Spleen (tissue), 7 donors: ENCODE results near the gene SSH2.

Experiments used
- CTCF ChIP-seq, 11 experiments: fragments of 200-600 bp in 7 of 11; fragments of 450-650 bp in 4 of 11; sonication (generic) in 4 of 11; IDR thresholded peaks in 8 of 11; conservative IDR thresholded peaks in 3 of 11; 1 replicate in 7 of 11; 2 replicates in 4 of 11; pipeline versions ENCODE4 v1.4.0 to v1.8.0; 2016 to 2021; ENCODE audit warnings: antibody characterized with exemption in 11 of 11, inconsistent platforms in 4 of 11, mild to moderate bottlenecking in 1 of 11
- POLR2A ChIP-seq, 3 donors: fragments of 450-650 bp; IDR thresholded peaks; one replicate each; pipeline ENCODE4 v1.5.1; 2017; ENCODE audit warnings: antibody characterized with exemption in 3 of 3, mild to moderate bottlenecking in 1 of 3
- POLR2AphosphoS5 ChIP-seq, 3 donors: sonication (generic); formaldehyde crosslinking; IDR thresholded peaks; one replicate each; pipeline ENCODE4 v1.5.1; 2017; ENCODE audit warnings: antibody characterized with exemption in 3 of 3
- donor health status: DM: no; HTN: no; CAD: no; lungs with moderate emphysema.
- donor health status: DM: no; HTN: no; CAD: no.
- donor health status: DM: no; HTN: no; CAD: no.

GRCh38 chr17:29958947-29959657 is 29.1 kb upstream of the SSH2 start:
- TF ChIP-seq CTCF (IDR thresholded peaks at IDR 0.05 in 8 of 11, conservative IDR thresholded peaks at IDR 0.05 in 3 of 11) = no peak
- TF ChIP-seq POLR2A (IDR thresholded peaks at IDR 0.05) = no peak
- no peak for TF ChIP-seq POLR2AphosphoS5 (IDR thresholded peaks at IDR 0.05)
